Central memory CD8-positive, alpha-beta T cell (primary cell): Measurements from ENCODE around the gene JPH3.
"Not testable (repeated sequence)": the region's sequence is repeated elsewhere in the genome, so short reads cannot be mapped to it uniquely, and the experiment has no call there.

Source experiments
- ATAC-seq: fragments of 150-1000 bp; cut with Tn5 transposase; replicated peaks from 2 replicates; pipeline ENCODE4 v1.10.0; 2022; ENCODE audit warnings: mild to moderate bottlenecking, moderate FRiP score, moderate number of reproducible peaks; ENCODE audit not compliant: poor library complexity, severe bottlenecking; ENCODE audit errors: extremely low read depth
- DNase-seq, 2 donors: peaks; one replicate each; pipeline ENCODE4 v3.0.0; 2021; ENCODE audit warnings: low spot score in 2 of 2
- H3K27ac Mint-ChIP-seq: one replicate; pipeline ENCODE4 v1.8.0; 2022; ENCODE audit warnings: low read depth, mild to moderate bottlenecking, moderate library complexity, mixed read lengths
- H3K27me3 Mint-ChIP-seq: one replicate; pipeline ENCODE4 v1.8.0; 2022; ENCODE audit warnings: mixed read lengths
- H3K36me3 Mint-ChIP-seq: one replicate; pipeline ENCODE4 v1.8.0; 2022; ENCODE audit warnings: mild to moderate bottlenecking, moderate library complexity, mixed read lengths; ENCODE audit not compliant: insufficient read depth
- H3K4me1 Mint-ChIP-seq: one replicate; pipeline ENCODE4 v1.8.0; 2022; ENCODE audit warnings: mixed read lengths
- H3K4me3 Mint-ChIP-seq: one replicate; pipeline ENCODE4 v1.8.0; 2022; ENCODE audit warnings: mild to moderate bottlenecking, moderate library complexity, mixed read lengths
- H3K9me3 Mint-ChIP-seq: one replicate; pipeline ENCODE4 v1.8.0; 2022; ENCODE audit warnings: mixed read lengths

JPH3 gene

DNA sequence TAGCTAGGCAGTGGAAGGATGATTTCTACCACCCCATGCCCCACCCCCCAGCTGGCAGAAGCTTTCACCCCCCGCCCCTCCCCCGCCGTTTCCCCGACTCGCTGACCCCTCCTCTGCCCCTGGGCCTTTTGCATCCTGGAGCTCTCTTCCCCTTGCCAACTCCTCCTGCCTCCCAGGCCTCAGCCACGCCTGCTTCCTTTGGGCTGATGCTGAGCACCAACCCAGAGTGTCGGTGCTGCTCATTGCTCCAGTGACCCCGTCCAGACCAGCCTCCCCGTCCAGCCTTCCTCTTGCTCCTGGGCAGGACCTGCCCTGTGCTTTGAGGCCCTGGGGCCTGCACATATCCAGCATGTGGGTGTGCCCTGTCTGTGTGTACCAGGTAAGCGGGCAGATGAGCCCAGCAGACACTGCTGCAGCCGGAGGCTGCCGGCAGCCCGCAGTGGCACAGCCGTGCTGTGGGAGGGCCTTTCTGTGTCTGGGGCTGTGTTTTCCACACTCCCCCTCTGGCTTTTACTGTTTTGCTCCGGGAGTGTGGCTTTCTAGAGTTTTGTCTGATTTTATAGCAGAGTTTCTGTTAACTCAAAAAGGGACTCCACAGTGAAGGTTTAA is 72.9 kb downstream of the JPH3 start:
- Mint-ChIP-seq H3K27me3 (no peaks in the 10 kb centered on the region), H3K27ac (no peak overlapping the region), H3K36me3 (peaks cover 1% of the 10 kb centered on the region), H3K9me3 (no peaks in the 10 kb centered on the region), H3K4me1 (peaks cover under 1% of the 10 kb centered on the region), H3K4me3 (no peak overlapping the region)
- no peak for ATAC-seq
- DNase-seq = no peak

DNA sequence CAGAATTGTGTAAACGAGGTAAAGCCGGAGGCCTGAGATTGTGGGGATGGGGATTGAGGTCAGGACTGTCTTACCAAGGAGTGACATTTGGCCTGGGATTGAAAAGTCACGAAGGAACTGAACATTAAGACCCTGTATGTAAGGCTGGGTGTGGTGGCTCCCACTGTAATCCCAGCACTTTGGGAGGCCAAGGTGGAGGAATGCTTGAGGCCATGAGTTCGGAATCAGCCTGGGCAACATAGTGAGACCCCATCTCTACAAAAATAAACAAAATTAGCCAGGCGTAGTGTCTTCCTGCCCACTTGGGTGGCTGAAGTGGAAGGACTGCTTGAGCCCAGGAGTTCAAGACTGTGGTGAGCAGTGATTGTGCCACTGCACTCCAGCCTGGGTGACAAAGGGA is 75.5 kb downstream of the JPH3 start:
- peaks cover 8% of the 10 kb centered on the region for H3K4me1 Mint-ChIP-seq
- no peaks in the 10 kb centered on the region for H3K9me3 Mint-ChIP-seq
- peaks cover 3% of the 10 kb centered on the region for H3K36me3 Mint-ChIP-seq
- DNase-seq (no peak), ATAC-seq (no peak)
- no peak overlapping the region for H3K27ac Mint-ChIP-seq
- H3K27me3 Mint-ChIP-seq = peaks cover 9% of the 10 kb centered on the region
- H3K4me3 Mint-ChIP-seq = no peak overlapping the region

DNA sequence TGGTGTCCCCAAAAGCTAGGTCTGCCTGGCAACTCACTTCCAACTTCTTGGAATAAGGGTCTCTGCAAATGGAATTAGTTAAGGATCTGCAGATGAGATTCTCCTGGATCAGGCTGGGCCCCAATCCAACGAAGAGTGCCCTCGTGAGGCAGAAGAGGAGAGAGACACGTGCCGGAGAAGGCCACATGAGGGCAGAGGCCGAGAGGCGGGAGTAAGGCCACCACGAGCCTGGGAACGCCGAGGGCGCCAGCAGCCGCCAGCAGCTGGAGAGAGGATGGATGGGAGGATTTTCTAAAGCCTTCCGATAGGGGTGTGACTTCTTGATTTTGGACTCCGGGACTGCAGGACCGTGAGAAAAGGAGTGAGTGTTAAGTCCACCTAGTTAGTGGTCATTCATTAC is 76.3 kb downstream of the JPH3 start:
- DNase-seq (no peak), ATAC-seq (no peak)
- peaks cover 8% of the 10 kb centered on the region for H3K4me1 Mint-ChIP-seq
- peak overlapping the region; percentile 32 for H3K27ac Mint-ChIP-seq
- H3K9me3 Mint-ChIP-seq = no peaks in the 10 kb centered on the region
- H3K36me3 Mint-ChIP-seq = peaks cover 2% of the 10 kb centered on the region
- H3K27me3 Mint-ChIP-seq = peaks cover 9% of the 10 kb centered on the region
- H3K4me3 Mint-ChIP-seq = no peak overlapping the region

DNA sequence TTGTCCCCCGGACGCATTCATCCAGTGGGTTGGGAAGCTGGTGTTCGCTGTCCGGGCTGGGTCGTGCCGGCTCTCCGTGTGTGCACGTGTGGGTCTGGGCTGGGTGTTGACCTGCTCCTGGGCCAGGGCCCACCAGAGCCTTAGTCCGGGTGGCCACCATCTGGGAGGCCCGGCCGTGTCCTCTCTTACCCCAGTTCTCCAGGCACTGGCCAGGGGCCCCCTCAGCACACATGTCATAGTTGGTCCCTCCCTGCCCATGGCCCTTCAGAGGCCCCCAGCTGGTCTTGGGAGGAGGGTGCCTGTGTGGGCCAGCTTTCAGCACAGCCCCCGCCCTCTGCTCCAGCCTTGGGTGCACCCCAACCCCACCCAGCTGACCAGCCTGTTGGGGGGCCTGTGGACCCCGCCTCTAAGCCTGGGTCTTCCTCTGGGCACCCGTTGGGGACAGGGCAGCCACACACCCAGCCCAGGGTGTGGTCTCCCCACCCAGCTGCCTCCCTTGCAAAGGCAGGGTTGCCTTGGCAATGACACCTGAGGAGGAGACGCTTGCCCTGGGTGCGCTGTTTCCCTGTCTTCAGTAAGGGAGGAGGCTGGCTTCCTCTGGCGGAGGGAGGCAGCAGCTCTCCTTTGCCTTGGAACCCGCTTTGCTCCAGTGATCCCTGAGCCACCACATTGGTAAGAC is 77.4 kb downstream of the JPH3 start:
- H3K9me3 Mint-ChIP-seq = no peaks in the 10 kb centered on the region
- H3K27me3 Mint-ChIP-seq = peaks cover 9% of the 10 kb centered on the region
- no peak for DNase-seq
- H3K36me3 Mint-ChIP-seq = peaks cover 5% of the 10 kb centered on the region
- H3K27ac Mint-ChIP-seq = no peak overlapping the region
- no peak overlapping the region for H3K4me3 Mint-ChIP-seq
- peaks cover 8% of the 10 kb centered on the region for H3K4me1 Mint-ChIP-seq
- no peak for ATAC-seq

DNA sequence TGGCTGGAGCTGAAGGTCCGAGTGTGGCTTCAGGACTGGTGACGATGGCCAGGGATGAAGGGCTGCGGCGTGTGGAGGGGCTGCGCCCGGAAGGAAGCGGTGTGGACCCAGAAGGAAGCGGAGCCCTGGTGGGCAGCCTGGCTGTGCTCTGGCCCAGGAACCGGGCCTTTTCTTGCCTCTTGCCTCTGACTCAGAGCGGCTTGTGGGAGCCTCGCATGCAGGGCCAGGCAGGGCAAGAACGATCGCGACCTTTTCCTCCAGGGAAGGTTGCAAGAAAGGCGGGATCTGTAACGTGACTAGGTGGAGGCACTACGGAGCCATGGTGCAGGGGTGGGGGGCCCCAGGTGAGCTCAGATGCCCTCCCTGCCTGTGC is 78.0 kb downstream of the JPH3 start:
- ATAC-seq (no peak), DNase-seq (no peak)
- H3K27ac Mint-ChIP-seq = no peak overlapping the region
- no peak overlapping the region for H3K4me3 Mint-ChIP-seq
- H3K4me1 Mint-ChIP-seq = peaks cover 8% of the 10 kb centered on the region
- no peaks in the 10 kb centered on the region for H3K9me3 Mint-ChIP-seq
- peaks cover 9% of the 10 kb centered on the region for H3K27me3 Mint-ChIP-seq
- peaks cover 5% of the 10 kb centered on the region for H3K36me3 Mint-ChIP-seq

DNA sequence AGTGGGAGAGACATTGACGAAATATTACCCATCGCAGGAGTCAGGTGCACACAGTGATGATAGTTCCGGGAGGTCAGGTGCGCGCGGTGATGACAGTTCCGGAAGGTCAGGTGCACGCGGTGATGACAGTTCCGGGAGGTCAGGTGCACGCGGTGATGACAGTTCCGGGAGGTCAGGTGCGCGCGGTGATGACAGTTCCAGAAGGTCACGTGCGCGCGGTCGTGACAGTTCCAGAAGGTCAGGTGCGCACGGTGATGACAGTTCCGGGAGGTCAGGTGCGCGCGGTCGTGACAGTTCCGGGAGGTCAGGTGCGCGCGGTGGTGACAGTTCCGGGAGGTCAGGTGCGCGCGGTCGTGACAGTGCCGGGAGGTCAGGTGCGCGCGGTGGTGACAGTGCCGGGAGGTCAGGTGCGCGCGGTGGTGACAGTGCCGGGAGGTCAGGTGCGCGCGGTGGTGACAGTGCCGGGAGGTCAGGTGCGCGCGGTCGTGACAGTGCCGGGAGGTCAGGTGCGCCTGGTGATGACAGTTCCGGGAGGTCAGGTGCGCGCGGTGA is 78.8 kb downstream of the JPH3 start:
- H3K9me3 Mint-ChIP-seq, DNase-seq, H3K36me3 Mint-ChIP-seq, H3K27me3 Mint-ChIP-seq, H3K4me1 Mint-ChIP-seq, H3K27ac Mint-ChIP-seq, ATAC-seq, H3K4me3 Mint-ChIP-seq: not testable (repeated sequence)

DNA sequence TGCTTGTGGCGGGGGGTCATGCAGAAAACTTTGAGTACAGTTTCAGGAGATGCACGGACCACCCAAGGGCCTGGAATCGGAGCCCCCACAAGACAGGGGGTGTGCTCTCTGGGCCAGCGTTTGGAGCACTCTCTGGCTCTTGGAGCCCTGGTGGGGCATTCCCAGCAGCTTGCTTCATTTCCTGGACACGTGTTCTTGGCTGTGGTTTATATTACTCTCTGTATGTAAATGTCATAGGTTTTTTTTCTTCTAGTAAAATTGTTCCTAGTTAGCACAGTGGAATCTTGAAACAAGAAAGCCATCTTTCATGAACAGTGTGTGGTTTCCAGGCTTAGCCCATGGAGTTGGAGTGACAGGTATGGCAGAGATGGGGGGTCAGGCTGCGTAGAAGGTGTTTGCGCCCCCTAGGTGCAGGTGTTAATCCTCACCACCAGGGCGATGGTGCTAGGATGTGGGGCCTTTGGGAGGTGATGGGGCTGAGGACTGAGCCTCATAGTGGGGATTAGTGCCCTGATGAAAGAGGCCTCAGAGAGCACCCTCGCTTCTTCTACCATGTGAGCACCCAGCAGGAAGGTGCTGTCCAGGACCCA is 79.8 kb downstream of the JPH3 start:
- Mint-ChIP-seq H3K9me3 (no peaks in the 10 kb centered on the region), H3K4me3 (no peak overlapping the region), H3K4me1 (peaks cover 12% of the 10 kb centered on the region), H3K36me3 (peaks cover 5% of the 10 kb centered on the region), H3K27ac (no peak overlapping the region), H3K27me3 (peaks cover 9% of the 10 kb centered on the region)
- no peak for ATAC-seq
- no peak for DNase-seq

DNA sequence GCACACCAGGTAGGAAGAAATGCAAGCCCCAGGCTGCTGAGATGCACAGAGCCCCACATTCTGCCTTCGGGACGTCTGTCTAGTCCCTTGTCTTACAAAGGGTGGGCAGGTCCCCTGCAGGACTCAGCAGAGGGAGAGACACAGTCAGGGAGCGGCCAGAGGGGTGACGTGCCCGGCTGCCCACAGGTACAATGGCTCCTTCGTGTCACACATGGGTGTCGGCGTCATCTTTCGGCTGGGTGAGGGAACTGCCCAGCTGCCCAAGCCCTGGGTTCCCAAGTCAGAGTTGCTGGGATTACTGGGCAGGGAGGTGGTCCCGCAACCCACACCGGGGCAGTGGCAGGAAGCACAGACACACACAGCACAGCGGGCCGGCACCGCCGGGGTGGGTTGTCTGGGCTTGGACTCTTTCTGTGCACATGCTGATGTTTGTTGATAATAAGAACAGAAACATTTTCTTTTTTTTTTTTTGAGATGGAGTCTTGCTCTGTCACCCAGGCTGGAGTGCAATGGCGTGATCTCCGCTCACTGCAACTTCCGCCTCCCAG is 80.6 kb downstream of the JPH3 start:
- Mint-ChIP-seq H3K9me3 (no peaks in the 10 kb centered on the region), H3K4me1 (peaks cover 13% of the 10 kb centered on the region), H3K36me3 (peaks cover 8% of the 10 kb centered on the region), H3K4me3 (no peak overlapping the region), H3K27me3 (peaks cover 9% of the 10 kb centered on the region), H3K27ac (no peak overlapping the region)
- DNase-seq (no peak), ATAC-seq (no peak)

DNA sequence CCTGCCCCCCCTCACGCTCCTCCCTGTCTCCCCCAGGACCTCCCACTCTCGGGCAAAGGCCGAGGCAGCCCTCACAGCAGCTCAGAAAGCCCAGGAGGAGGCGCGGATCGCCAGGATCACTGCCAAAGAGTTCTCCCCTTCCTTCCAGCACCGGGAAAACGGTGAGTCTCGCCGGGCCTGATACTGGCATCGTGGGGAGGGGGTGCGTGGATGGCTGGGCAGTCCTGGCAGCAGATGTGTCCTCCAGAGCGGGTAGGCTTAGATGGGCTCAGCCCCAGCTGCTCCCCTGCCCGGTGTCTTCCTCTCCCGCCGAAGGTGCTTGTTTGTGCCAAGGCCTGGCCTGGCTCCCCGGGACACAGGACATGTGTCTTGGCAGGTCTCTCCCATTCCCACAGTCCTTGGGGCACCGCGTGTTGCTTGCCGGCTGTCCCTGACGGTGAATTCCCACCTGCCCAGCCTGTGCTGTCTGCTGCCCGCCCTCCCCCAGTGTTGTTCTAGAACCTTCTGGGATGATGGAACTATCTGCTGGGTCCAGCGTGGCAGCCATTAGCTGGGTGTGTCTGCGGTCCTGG is 81.9 kb downstream of the JPH3 start:
- Mint-ChIP-seq H3K27ac (no peak overlapping the region), H3K4me1 (peaks cover 13% of the 10 kb centered on the region), H3K4me3 (no peak overlapping the region), H3K27me3 (peaks cover 9% of the 10 kb centered on the region), H3K36me3 (peaks cover 8% of the 10 kb centered on the region), H3K9me3 (no peaks in the 10 kb centered on the region)
- ATAC-seq (no peak), DNase-seq (no peak)

DNA sequence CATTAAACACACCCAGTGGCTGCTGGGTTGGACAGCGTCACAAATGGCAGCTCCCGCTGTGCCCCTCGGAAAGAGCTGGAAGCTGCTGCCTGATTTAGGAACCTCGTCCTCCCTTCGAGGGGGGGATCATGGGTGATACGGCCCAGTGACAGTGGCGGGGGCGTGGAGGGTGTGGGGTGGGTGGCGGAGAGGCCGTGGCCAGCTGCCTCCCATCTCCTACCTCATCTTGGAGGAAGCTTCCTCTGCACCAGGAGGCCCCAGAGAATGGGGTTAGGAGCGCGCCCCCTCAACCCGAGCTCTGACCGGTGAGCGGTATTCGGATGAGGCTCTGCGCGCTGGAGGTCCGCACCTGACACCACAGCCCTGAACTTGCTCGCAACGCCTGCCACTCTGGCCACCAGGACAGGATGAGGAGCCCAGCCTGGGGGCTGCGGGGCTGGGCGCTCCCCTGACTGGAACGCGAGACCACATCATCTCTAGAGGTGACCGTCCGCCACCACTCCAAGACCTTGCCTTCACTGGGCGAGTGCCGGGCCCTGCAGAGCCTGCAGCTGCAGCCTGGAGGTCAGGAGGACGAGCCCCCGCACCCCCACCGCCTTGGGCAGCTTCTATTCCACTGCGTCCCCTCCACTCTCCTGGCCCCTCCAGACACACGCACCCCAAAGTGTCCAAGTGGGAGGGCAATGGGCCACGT is 82.5 kb downstream of the JPH3 start:
- Mint-ChIP-seq H3K9me3 (no peaks in the 10 kb centered on the region), H3K4me1 (peaks cover 13% of the 10 kb centered on the region), H3K27me3 (peaks cover 9% of the 10 kb centered on the region), H3K36me3 (peaks cover 10% of the 10 kb centered on the region), H3K4me3 (no peak overlapping the region), H3K27ac (no peak overlapping the region)
- DNase-seq (no peak), ATAC-seq (no peak)

DNA sequence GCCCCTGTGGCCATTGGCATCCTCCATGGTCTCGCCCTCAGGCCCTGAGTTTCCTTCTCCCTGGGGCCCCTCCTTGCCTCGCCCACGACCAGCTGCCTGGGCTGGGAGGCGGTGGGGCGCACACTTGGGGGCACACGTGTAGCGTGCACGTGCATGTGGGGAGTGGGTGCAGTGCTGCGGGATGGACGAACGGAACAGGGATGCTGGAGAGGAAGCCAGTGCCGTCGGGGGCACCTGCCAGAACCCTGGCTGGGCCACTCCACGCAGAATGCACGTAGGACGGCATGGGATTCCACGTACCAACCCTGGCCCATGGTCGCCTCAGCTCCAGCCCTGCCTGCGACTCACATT is 83.1 kb downstream of the JPH3 start:
- Mint-ChIP-seq H3K4me1 (peaks cover 11% of the 10 kb centered on the region), H3K9me3 (no peaks in the 10 kb centered on the region), H3K27me3 (peaks cover 8% of the 10 kb centered on the region), H3K36me3 (peaks cover 10% of the 10 kb centered on the region), H3K4me3 (no peak overlapping the region), H3K27ac (no peak overlapping the region)
- ATAC-seq (no peak), DNase-seq (no peak)

DNA sequence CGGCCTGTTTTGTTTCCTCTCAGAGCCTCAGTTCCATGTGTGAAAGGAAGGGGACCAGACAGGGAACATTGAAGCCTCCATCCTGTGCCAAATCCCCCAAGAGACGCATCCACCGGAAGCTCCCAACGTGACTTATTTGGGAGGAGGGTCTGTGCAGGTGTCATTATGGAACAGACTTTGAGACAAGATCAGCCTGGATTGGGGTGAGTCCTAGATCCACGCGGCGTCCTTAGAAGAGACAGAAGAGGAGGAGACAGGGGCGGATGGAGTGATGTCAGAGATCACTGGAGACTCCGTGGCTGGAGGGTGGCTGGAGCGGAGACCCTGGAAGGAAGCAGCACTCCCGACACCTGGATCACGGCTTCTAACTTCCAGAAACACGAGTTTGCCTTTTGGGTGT is 83.5 kb downstream of the JPH3 start:
- H3K9me3 Mint-ChIP-seq = no peaks in the 10 kb centered on the region
- peaks cover 5% of the 10 kb centered on the region for H3K27me3 Mint-ChIP-seq
- ATAC-seq (no peak), DNase-seq (no peak)
- peaks cover 10% of the 10 kb centered on the region for H3K36me3 Mint-ChIP-seq
- H3K27ac Mint-ChIP-seq = no peak overlapping the region
- no peak overlapping the region for H3K4me3 Mint-ChIP-seq
- peaks cover 7% of the 10 kb centered on the region for H3K4me1 Mint-ChIP-seq
